DOHH2 (cell line): ENCODE results near the gene HAL.

Experiments
- H3F3A ChIP-seq: fragments of 200-600 bp; sonication (generic), shearing (Covaris generic); 2 replicates; pipeline ENCODE4 v1.6.0; 2016; ENCODE audit warnings: antibody characterized with exemption, mild to moderate bottlenecking; ENCODE audit not compliant: control insufficient read depth, insufficient read depth
- H3K27ac ChIP-seq: fragments of 200-600 bp; sonication (generic); 2 replicates; pipeline ENCODE4 v1.5.1; 2014; ENCODE audit warnings: low read depth, mild to moderate bottlenecking, low read length, moderate library complexity
- H3K27me3 ChIP-seq: fragments of 200-600 bp; sonication (generic); 2 replicates; pipeline ENCODE4 v1.6.1; 2014; ENCODE audit warnings: mild to moderate bottlenecking, low read length, mixed read lengths; ENCODE audit not compliant: control insufficient read depth
- H3K36me3 ChIP-seq: fragments of 200-600 bp; sonication (generic); 2 replicates; pipeline ENCODE4 v1.6.1; 2014; ENCODE audit warnings: mild to moderate bottlenecking, low read length, moderate library complexity, mixed read lengths; ENCODE audit not compliant: control insufficient read depth
- H3K4me1 ChIP-seq: fragments of 200-600 bp; sonication (generic); 2 replicates; pipeline ENCODE4 v1.6.1; 2014; ENCODE audit warnings: mild to moderate bottlenecking, low read length, mixed read lengths; ENCODE audit not compliant: control insufficient read depth
- H3K4me2 ChIP-seq: fragments of 200-600 bp; sonication (generic); 2 replicates; pipeline ENCODE4 v1.6.0; 2014; ENCODE audit warnings: mild to moderate bottlenecking, low read length, moderate library complexity
- H3K4me3 ChIP-seq: fragments of 200-600 bp; sonication (generic); 2 replicates; pipeline ENCODE4 v1.5.1; 2014; ENCODE audit warnings: mild to moderate bottlenecking, low read length, mixed read lengths
- H3K79me2 ChIP-seq: fragments of 200-600 bp; sonication (generic); 2 replicates; pipeline ENCODE4 v1.6.1; 2014; ENCODE audit warnings: mild to moderate bottlenecking, low read length, mixed read lengths; ENCODE audit not compliant: control insufficient read depth
- H3K9me2 ChIP-seq: fragments of 200-600 bp; sonication (generic); replicated peaks from 2 replicates; pipeline ENCODE4 v1.6.1; 2014; ENCODE audit warnings: mild to moderate bottlenecking, low read length, mixed read lengths; ENCODE audit not compliant: control insufficient read depth
- H3K9me3 ChIP-seq: fragments of 200-600 bp; sonication (generic); 2 replicates; pipeline ENCODE4 v1.6.1; 2014; ENCODE audit warnings: antibody characterized with exemption, low read length, mixed read lengths; ENCODE audit not compliant: control insufficient read depth, insufficient read depth
- H4K20me1 ChIP-seq: fragments of 200-600 bp; sonication (generic); 2 replicates; pipeline ENCODE4 v1.6.0; 2014; ENCODE audit warnings: low read depth, mild to moderate bottlenecking, antibody characterized with exemption, low read length, moderate library complexity; ENCODE audit not compliant: control insufficient read depth, insufficient read depth
- EZH2phosphoT487 ChIP-seq: fragments of 200-600 bp; sonication (generic); IDR thresholded peaks from 2 replicates; pipeline ENCODE4 v1.6.1; 2017; ENCODE audit warnings: borderline replicate concordance, mild to moderate bottlenecking, antibody characterized with exemption, low read length, moderate library complexity, mixed read lengths
- TF ChIP-seq, protein P1 (sequence below): fragments of 200-600 bp; sonication (generic); IDR thresholded peaks from one replicate; pipeline ENCODE4 v1.5.1; 2014; ENCODE audit warnings: antibody characterized with exemption, mild to moderate bottlenecking, low read depth, low read length; ENCODE audit not compliant: poor library complexity, severe bottlenecking

Gene HAL

DNA sequence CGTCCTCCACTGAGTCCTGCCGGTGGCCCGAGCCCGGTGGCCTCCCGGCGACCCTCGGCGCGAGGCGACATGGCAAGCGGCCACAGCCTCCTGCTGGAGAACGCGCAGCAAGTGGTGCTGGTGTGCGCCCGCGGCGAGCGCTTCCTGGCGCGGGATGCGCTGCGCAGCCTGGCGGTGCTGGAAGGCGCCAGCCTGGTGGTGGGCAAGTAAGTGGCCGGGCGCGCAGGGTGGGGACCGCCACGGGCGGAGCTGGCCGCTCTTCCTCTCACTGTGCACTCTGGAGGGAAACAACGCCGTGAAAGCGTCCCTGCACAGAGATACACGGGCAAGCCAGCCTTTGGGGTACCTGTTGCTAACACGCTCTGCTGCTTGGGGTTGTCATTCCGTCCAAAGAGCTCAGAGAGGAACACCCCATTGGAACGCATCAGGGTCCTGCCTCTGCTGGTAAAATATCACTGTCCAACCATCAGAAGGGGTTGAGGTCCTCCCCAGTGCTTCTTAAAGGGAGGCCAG lies 52.8 kb downstream of the HAL start, which contains the start of gene AMDHD1:
Gene AMDHD1 (plus strand): TSS at position 2 of the 513 bp plus-strand sequence. CDS start 68 bp downstream, at position 70.
- peak within 1 kb of the TSS; percentile 86 for H3K4me2 ChIP-seq
- no peak for TF ChIP-seq EZH2phosphoT487
- TF ChIP-seq, protein P1, sequence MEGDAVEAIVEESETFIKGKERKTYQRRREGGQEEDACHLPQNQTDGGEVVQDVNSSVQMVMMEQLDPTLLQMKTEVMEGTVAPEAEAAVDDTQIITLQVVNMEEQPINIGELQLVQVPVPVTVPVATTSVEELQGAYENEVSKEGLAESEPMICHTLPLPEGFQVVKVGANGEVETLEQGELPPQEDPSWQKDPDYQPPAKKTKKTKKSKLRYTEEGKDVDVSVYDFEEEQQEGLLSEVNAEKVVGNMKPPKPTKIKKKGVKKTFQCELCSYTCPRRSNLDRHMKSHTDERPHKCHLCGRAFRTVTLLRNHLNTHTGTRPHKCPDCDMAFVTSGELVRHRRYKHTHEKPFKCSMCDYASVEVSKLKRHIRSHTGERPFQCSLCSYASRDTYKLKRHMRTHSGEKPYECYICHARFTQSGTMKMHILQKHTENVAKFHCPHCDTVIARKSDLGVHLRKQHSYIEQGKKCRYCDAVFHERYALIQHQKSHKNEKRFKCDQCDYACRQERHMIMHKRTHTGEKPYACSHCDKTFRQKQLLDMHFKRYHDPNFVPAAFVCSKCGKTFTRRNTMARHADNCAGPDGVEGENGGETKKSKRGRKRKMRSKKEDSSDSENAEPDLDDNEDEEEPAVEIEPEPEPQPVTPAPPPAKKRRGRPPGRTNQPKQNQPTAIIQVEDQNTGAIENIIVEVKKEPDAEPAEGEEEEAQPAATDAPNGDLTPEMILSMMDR, result peak; percentile 31
- H3K79me2 ChIP-seq, result peaks cover 6% of the 10 kb centered on the region; the same call in 1 of the 2 replicates
- no peaks in the 10 kb centered on the region for H3K9me2 ChIP-seq
- no peaks in the 10 kb centered on the region for H3K9me3 ChIP-seq
- H4K20me1 ChIP-seq, result no peaks in the 10 kb centered on the region
- H3K27me3 ChIP-seq, result peaks cover 7% of the 10 kb centered on the region; the same call in 1 of the 2 replicates
- no peaks in the 10 kb centered on the region for H3F3A ChIP-seq
- H3K4me1 ChIP-seq, result peaks cover 10% of the 10 kb centered on the region
- H3K4me3 ChIP-seq, result peak within 1 kb of the TSS; percentile 88
- no peaks in the 10 kb centered on the region for H3K36me3 ChIP-seq
- H3K27ac ChIP-seq, result peak within 1 kb of the TSS; percentile 45

DNA sequence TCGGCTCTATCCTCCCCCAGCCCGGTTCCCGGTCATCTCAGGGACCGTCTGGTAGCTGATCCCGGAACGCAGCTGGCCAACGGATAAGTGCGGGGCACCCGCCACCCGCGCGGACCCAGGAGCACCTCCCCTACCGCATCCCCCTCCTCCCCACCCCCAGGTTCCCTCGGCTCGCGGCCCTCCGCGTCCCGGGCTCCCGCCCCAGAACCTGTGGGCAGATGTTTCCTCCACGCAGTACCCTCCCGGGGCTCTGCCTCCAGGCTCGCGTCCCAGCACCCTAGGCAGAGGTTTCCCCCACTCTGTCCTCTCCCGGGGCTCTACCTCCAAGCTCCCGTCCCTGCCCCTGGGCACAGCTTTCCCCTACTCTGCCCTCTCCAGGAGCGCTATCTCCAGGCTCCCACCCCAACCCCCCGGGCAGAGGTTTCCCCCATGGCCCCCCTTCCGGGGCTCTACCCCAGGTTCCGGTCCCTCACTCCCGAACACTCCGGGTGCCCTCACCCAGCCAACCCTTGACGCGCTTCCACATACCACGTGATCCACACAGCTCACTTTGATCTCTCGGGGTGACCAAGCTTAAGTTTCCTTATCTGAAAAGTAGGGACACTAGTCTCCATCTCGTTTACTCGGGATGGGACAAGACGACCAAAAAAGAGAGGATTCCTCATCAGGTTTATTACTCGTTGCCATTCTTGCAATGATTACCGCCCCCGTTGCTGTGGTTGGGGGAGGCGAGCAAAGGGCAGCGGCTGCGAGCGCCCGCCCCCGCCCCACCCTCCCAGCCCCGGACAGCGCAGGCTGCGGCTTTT lies 53.4 kb downstream of the HAL start, which contains the start of gene CCDC38:
Gene CCDC38 (minus strand): TSS at position 91 of the 806 bp plus-strand sequence. CDS start 6,105 bp downstream, outside the sequence.
- peaks cover 6% of the 10 kb centered on the region; the same call in 1 of the 2 replicates for H3K79me2 ChIP-seq
- peaks cover 7% of the 10 kb centered on the region; the same call in 1 of the 2 replicates for H3K27me3 ChIP-seq
- peaks cover 10% of the 10 kb centered on the region for H3K4me1 ChIP-seq
- H3K9me3 ChIP-seq, result no peaks in the 10 kb centered on the region
- no peaks in the 10 kb centered on the region for H3K9me2 ChIP-seq
- H3K4me3 ChIP-seq, result peak within 1 kb of the TSS; percentile 88
- H3K36me3 ChIP-seq, result no peaks in the 10 kb centered on the region
- peak within 1 kb of the TSS; percentile 45 for H3K27ac ChIP-seq
- H3K4me2 ChIP-seq, result peak within 1 kb of the TSS; percentile 86
- no peaks in the 10 kb centered on the region for H4K20me1 ChIP-seq
- TF ChIP-seq, protein P1, result no peak
- no peak for TF ChIP-seq EZH2phosphoT487
- no peaks in the 10 kb centered on the region for H3F3A ChIP-seq

DNA sequence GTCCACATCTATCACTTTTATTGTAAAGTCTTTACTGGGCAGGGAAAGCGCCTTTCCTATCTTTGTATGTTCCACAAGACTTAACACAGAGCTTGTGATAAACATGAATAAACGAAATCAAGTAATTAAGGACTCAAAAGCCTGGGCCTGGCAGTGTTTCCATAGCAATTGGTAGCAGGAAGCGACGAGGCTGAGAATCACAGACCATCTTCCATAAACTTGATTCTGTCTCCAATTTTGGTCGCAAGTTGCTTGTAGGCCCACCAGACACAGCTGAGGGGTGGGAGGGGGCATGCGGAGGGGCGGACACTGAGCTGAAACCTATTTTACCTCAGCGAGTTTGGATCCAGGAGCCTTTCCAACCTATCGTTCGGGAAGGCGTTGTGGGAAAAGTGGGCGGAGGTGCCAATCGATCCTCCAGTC lies 54.0 kb downstream of the HAL start:
- H4K20me1 ChIP-seq, result no peaks in the 10 kb centered on the region
- peaks cover 10% of the 10 kb centered on the region for H3K4me1 ChIP-seq
- H3K9me2 ChIP-seq, result no peaks in the 10 kb centered on the region
- peak overlapping the region; percentile 86 for H3K4me2 ChIP-seq
- H3K79me2 ChIP-seq, result peaks cover 6% of the 10 kb centered on the region; the same call in 1 of the 2 replicates
- H3K9me3 ChIP-seq, result no peaks in the 10 kb centered on the region
- H3F3A ChIP-seq, result no peaks in the 10 kb centered on the region
- H3K4me3 ChIP-seq, result peak overlapping the region; percentile 88
- no peak for TF ChIP-seq EZH2phosphoT487
- peak overlapping the region; percentile 45; the same call in 1 of the 2 replicates for H3K27ac ChIP-seq
- no peaks in the 10 kb centered on the region for H3K36me3 ChIP-seq
- peaks cover 7% of the 10 kb centered on the region; the same call in 1 of the 2 replicates for H3K27me3 ChIP-seq

DNA sequence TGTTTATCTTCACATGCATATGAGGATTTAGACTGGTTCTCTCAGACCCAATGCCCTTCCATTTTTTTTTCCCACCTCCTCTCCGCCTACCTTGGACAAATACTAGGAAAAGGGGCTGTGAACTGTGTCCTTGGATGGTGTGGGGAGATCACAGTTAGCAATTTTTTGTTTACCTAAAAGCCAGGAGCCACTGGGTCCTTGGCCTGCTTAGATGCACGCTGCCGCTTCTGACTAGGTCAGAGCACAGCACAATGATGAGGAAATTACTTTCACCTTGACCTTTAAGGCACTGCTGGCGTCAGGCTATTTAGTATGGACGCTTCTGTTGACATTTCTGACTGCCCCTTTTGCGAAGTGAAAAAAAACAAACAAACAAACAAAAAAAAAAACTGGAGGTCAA lies 55.6 kb downstream of the HAL start:
- no peak overlapping the region for H3K4me3 ChIP-seq
- H3K27ac ChIP-seq, result no peak overlapping the region
- TF ChIP-seq, protein P1, result no peak
- TF ChIP-seq EZH2phosphoT487, result no peak
- H3F3A ChIP-seq, result no peaks in the 10 kb centered on the region
- no peaks in the 10 kb centered on the region for H3K9me3 ChIP-seq
- no peaks in the 10 kb centered on the region for H3K36me3 ChIP-seq
- no peak overlapping the region for H3K4me2 ChIP-seq
- H3K27me3 ChIP-seq, result peaks cover 4% of the 10 kb centered on the region; the same call in 1 of the 2 replicates
- no peaks in the 10 kb centered on the region for H3K9me2 ChIP-seq
- no peaks in the 10 kb centered on the region for H4K20me1 ChIP-seq
- peaks cover 6% of the 10 kb centered on the region; the same call in 1 of the 2 replicates for H3K79me2 ChIP-seq
- H3K4me1 ChIP-seq, result peaks cover 10% of the 10 kb centered on the region
